Tibial artery (tissue), 4 donors: ENCODE data around the gene FAM47E.

Experiments used
- DNase-seq, 2 donors: peaks; one replicate each; pipeline ENCODE4 v3.0.0-alpha.2; 2019
- H3K27ac ChIP-seq, 2 donors: fragments of 200-600 bp; sonication (generic) in 1 of 2; 1 replicate in 1 of 2; 2 replicates in 1 of 2; pipeline ENCODE4 v1.5.1; 2018 to 2019; ENCODE audit warnings: mild to moderate bottlenecking in 1 of 2
- H3K27me3 ChIP-seq, 2 donors: fragments of 200-600 bp; sonication (generic) in 1 of 2; one replicate each; pipeline versions ENCODE4 v1.5.1 to v1.6.0; 2016 to 2019
- H3K36me3 ChIP-seq, 3 donors: fragments of 200-600 bp; sonication (generic) in 2 of 3; one replicate each; pipeline ENCODE4 v1.5.1; 2016 to 2019; ENCODE audit warnings: mild to moderate bottlenecking in 2 of 3
- H3K4me1 ChIP-seq, 4 donors: fragments of 200-600 bp; sonication (generic) in 2 of 4; 1 replicate in 3 of 4; 2 replicates in 1 of 4; pipeline ENCODE4 v1.5.1; 2016 to 2019
- H3K4me3 ChIP-seq, 2 donors: fragments of 200-600 bp; sonication (generic) in 1 of 2; 1 replicate in 1 of 2; 2 replicates in 1 of 2; pipeline ENCODE4 v1.5.1; 2018 to 2019; ENCODE audit warnings: mild to moderate bottlenecking in 2 of 2
- H3K9me3 ChIP-seq, 3 donors: fragments of 200-600 bp; sonication (generic) in 1 of 3; one replicate each; pipeline ENCODE4 v1.5.1; 2016 to 2019
- CTCF ChIP-seq, 2 experiments: fragments of 200-600 bp in 1 of 2; fragments of 450-650 bp in 1 of 2; IDR thresholded peaks; one replicate each; pipeline ENCODE4 v1.5.1; 2017 to 2019; ENCODE audit warnings: antibody characterized with exemption in 2 of 2, mild to moderate bottlenecking in 1 of 2, moderate library complexity in 1 of 2
- intact Hi-C: fragments of 100-400 bp; cut with DNase I; formaldehyde crosslinking; loops from one replicate; pipeline ENCODE4 v1.15.0; 2023; ENCODE audit warnings: low total_unique reads

The FAM47E gene

GRCh38 chr4:76270244-76271175 lies 19.0 kb downstream of the FAM47E start:
- H3K27me3 ChIP-seq: no peaks in the 10 kb centered on the region
- no peak overlapping the region for H3K4me3 ChIP-seq
- no peaks in the 10 kb centered on the region for H3K9me3 ChIP-seq
- intact Hi-C loops: no loop called here
- TF ChIP-seq CTCF (IDR thresholded peaks at IDR 0.05): no peak
- no peaks in the 10 kb centered on the region for H3K4me1 ChIP-seq
- DNase-seq: no peak
- H3K36me3 ChIP-seq: no peaks in the 10 kb centered on the region
- no peak overlapping the region for H3K27ac ChIP-seq

DNA sequence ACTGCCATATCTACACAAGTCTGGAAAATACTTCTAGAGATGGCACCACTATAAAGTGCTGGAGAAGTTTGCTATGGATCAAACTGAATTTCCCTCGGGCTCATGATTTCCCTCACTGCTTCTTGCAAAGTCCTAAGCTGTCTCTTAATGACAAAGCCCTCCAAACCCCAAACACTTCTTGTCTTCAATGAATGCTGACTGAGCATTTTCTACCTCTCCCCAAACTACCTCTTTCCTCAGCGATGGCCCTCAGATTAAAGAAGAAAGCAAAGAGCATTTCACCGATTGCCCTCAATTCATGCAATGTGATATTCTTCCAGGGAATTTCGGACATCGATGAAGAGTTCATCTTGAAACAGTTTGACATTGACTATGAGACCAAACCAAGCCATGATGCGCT lies 19.7 kb downstream of the FAM47E start:
- H3K27ac ChIP-seq: no peak overlapping the region
- H3K36me3 ChIP-seq: no peaks in the 10 kb centered on the region
- no peaks in the 10 kb centered on the region for H3K9me3 ChIP-seq
- H3K27me3 ChIP-seq: no peaks in the 10 kb centered on the region
- no peaks in the 10 kb centered on the region for H3K4me1 ChIP-seq
- TF ChIP-seq CTCF (IDR thresholded peaks at IDR 0.05): no peak
- H3K4me3 ChIP-seq: no peak overlapping the region
- intact Hi-C loops: no loop called here
- no peak for DNase-seq

DNA sequence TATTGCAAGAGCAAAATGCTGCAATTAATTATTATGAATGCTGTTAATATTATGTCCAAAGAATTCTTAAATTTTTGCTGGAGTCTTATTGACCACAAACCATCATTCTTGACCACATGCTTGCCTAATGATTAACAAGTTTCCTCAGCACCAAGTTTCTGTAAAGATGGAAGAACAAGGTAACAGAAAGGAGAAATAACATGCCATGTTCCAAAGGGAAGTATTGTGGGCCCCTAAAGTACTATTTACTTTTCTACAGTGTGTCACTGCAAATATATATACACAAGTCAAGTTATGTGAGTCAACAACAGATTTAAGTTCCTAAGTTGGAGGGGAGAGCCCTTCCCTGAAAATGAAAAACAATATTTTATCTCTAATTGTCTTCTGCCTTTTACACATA lies 20.6 kb downstream of the FAM47E start:
- intact Hi-C loops: no loop called here
- DNase-seq: no peak
- Histone ChIP-seq H3K36me3 (no peaks in the 10 kb centered on the region), H3K4me3 (no peak overlapping the region), H3K4me1 (no peaks in the 10 kb centered on the region), H3K9me3 (no peaks in the 10 kb centered on the region), H3K27me3 (no peaks in the 10 kb centered on the region), H3K27ac (no peak overlapping the region)
- no peak for TF ChIP-seq CTCF (IDR thresholded peaks at IDR 0.05)

- Histone ChIP-seq H3K4me1 (no peaks in the 10 kb centered on the region), H3K27ac (no peak overlapping the region), H3K4me3 (no peak overlapping the region), H3K9me3 (no peaks in the 10 kb centered on the region), H3K27me3 (no peaks in the 10 kb centered on the region), H3K36me3 (no peaks in the 10 kb centered on the region)
- intact Hi-C loops: no loop called here
- no peak for DNase-seq
- no peak for TF ChIP-seq CTCF (IDR thresholded peaks at IDR 0.05)
Observed at GRCh38 chr4:76272582-76272981, 21.1 kb downstream of the FAM47E start.

DNA sequence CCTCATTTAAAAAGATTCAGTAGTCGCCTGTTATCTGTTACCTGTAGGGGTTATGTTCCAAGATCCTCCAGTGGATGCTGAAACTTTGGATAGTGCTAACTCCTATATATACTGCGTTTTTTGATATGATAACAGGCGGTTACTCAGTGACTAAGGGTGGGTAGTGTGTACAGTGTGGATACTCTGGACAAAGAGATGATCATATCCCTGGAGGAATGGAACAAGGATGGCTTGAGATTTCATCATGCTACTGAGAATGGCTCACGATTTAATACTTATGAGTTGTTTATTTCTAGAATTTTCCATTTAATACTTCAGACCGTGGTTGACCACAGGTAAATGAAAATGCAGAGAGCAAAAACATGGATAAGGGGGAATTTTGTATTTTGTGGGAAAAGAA lies 21.5 kb downstream of the FAM47E start:
- Histone ChIP-seq H3K4me3 (no peak overlapping the region), H3K4me1 (no peaks in the 10 kb centered on the region), H3K27ac (no peak overlapping the region), H3K36me3 (no peaks in the 10 kb centered on the region), H3K27me3 (no peaks in the 10 kb centered on the region), H3K9me3 (no peaks in the 10 kb centered on the region)
- DNase-seq: no peak
- TF ChIP-seq CTCF (IDR thresholded peaks at IDR 0.05): no peak
- intact Hi-C loops: no loop called here
